HepG2 (cell line): Measurements from ENCODE around the gene FCER1A. TPM values are rescaled to one million over a fixed set of nuclear protein-coding genes. Genes with fewer than 3 reads are reported as not detected.

Experiments used
- ATAC-seq: fragments of 200-7000 bp; cut with Tn5 transposase; 3 replicates; pipeline ENCODE4 v1.9.1; 2020; ENCODE audit warnings: mild to moderate bottlenecking, moderate library complexity
- BruUV-seq: library from RNA; stranded (reverse); fragments of 400-500 nt; replicated peaks from 2 replicates; lab custom pipeline; 2021; lab: Mats Ljungman, UMichigan
- CTCF ChIA-PET: fragments of 300-600 bp; formaldehyde crosslinking; extraction: SDS; loops from one replicate; lab custom pipeline; 2021; ENCODE audit warnings: low total read pairs, inconsistent platforms, low intra/inter-chr PET ratio; lab: Yijun Ruan, JAX
- POLR2A ChIA-PET: fragments of 350-600 bp; sonication (Branson Sonifier 250); formaldehyde crosslinking; loops from one replicate; lab custom pipeline; 2020; ENCODE audit warnings: antibody characterized with exemption, inconsistent platforms; lab: Yijun Ruan, JAX
- DNase-seq: peaks from one replicate; pipeline ENCODE4 v3.0.0-alpha.2; 2015; ENCODE audit warnings: low spot score
- FAIRE-seq: peaks from 3 replicates; lab custom pipeline; 2011; peaks lifted over from hg19 to GRCh38; lab: Jason Lieb, UNC
- H2AFZ ChIP-seq: one replicate; pipeline ENCODE4 v1.6.1; 2011; ENCODE audit warnings: low read length, inconsistent platforms
- H3K27ac ChIP-seq: fragments of 300-600 bp; 3 replicates; pipeline ENCODE4 v1.8.0; 2011; ENCODE audit warnings: mixed run types, mild to moderate bottlenecking, mixed read lengths, low read length, inconsistent platforms; ENCODE audit not compliant: insufficient read depth; ENCODE audit errors: extremely low read length
- H3K27me3 ChIP-seq, 2 experiments: fragments of 200-600 bp in 1 of 2; 2 replicates in 1 of 2; 3 replicates in 1 of 2; pipeline versions ENCODE4 v1.6.0 to v1.8.0; 2011; ENCODE audit warnings: low read length in 2 of 2, mild to moderate bottlenecking in 2 of 2, moderate library complexity in 2 of 2, inconsistent platforms in 1 of 2; ENCODE audit not compliant: insufficient read depth in 2 of 2, control insufficient read depth in 1 of 2
- H3K36me3 ChIP-seq, 2 experiments: fragments of 200-600 bp in 1 of 2; replicated peaks in 1 of 2; 2 replicates in 1 of 2; 3 replicates in 1 of 2; pipeline versions ENCODE4 v1.5.1 to v1.8.0; 2011; ENCODE audit warnings: low read length in 2 of 2, inconsistent platforms in 1 of 2; ENCODE audit not compliant: insufficient read depth in 2 of 2, control insufficient read depth in 1 of 2
- H3K4me1 ChIP-seq: 2 replicates; pipeline ENCODE4 v1.5.1; 2012; ENCODE audit warnings: low read length, inconsistent platforms; ENCODE audit not compliant: insufficient read depth
- H3K4me2 ChIP-seq: 2 replicates; pipeline ENCODE4 v1.6.0; 2011; ENCODE audit warnings: low read depth, low read length, inconsistent platforms
- H3K4me3 ChIP-seq, 3 experiments: fragments of 200-600 bp in 1 of 3; sonication (generic), shearing (Covaris generic) in 1 of 3; replicated peaks in 1 of 3; 2 replicates each; pipeline ENCODE4 v1.5.1; 2011 to 2016; ENCODE audit warnings: low read length in 3 of 3, inconsistent platforms in 2 of 3, low read depth in 2 of 3, mild to moderate bottlenecking in 2 of 3, control low read depth in 1 of 3, mixed read lengths in 1 of 3; ENCODE audit not compliant: insufficient read depth in 1 of 3
- H3K79me2 ChIP-seq: one replicate; pipeline ENCODE4 v1.6.1; 2011; ENCODE audit warnings: low read length, inconsistent platforms; ENCODE audit not compliant: insufficient read depth
- H3K9ac ChIP-seq: 2 replicates; pipeline ENCODE4 v1.6.0; 2011; ENCODE audit warnings: mild to moderate bottlenecking, low read depth, low read length, inconsistent platforms; ENCODE audit not compliant: insufficient read depth
- H3K9me3 ChIP-seq: 2 replicates; pipeline ENCODE4 v1.5.1; 2012; ENCODE audit warnings: mild to moderate bottlenecking, low read length
- H4K20me1 ChIP-seq: 2 replicates; pipeline ENCODE4 v1.6.0; 2011; ENCODE audit warnings: inconsistent platforms, mild to moderate bottlenecking, low read length, moderate library complexity; ENCODE audit not compliant: insufficient read depth
- KLF12 ChIP-seq: sonication (generic); formaldehyde crosslinking; IDR thresholded peaks from 2 replicates; pipeline ENCODE4 v1.4.0; 2020; ENCODE audit warnings: missing genetic modification reagents, borderline replicate concordance
- PHF8 ChIP-seq: sonication (generic); formaldehyde crosslinking; IDR thresholded peaks from 2 replicates; pipeline ENCODE4 v1.5.0; 2020; ENCODE audit warnings: missing genetic modification reagents
- POLR2AphosphoS2 ChIP-seq: IDR thresholded peaks from 2 replicates; pipeline ENCODE4 v1.6.1; 2011; ENCODE audit warnings: low read depth, low read length, improper control_type of control experiment
- TAF15 ChIP-seq: fragments of 200-400 bp; formaldehyde crosslinking; IDR thresholded peaks from one replicate; pipeline ENCODE4 v1.6.1; 2018; ENCODE audit warnings: mild to moderate bottlenecking, low read depth, low read length; ENCODE audit not compliant: poor library complexity, severe bottlenecking
- ZNF274 ChIP-seq: sonication (generic); formaldehyde crosslinking; IDR thresholded peaks from 2 replicates; pipeline ENCODE4 v1.5.1; 2020; ENCODE audit warnings: mild to moderate bottlenecking, missing genetic modification reagents
- in situ Hi-C: cut with HindIII; loops from 2 replicates; pipeline ENCODE4 v1.10.0; 2017; ENCODE audit warnings: low pct_unique_long_range_greater_than_20kb; ENCODE audit not compliant: extremely low pct_ligation_motif_present
- intact Hi-C: fragments of 100-400 bp; cut with micrococcal nuclease; formaldehyde crosslinking; loops from one replicate; pipeline ENCODE4 v1.10.0; 2022; ENCODE audit not compliant: unreplicated experiment
- polyA plus RNA-seq, 8 experiments: library from polyadenylated mRNA; depleted of rRNA in 3 of 8; stranded (reverse) in 7 of 8; unstranded in 1 of 8; fragments of >200 nt; fragmentation: Illumina TruSeq in 4 of 8; extraction: Trizol in 4 of 8; gene quantifications; 2 replicates each; pipeline versions ENCODE4 v1.2.1 to v1.2.3, GENCODE V29; 2011 to 2016; ENCODE audit warnings: low read depth in 4 of 8, missing spikeins in 1 of 8, mixed read lengths in 1 of 8; ENCODE audit not compliant: insufficient read depth in 1 of 8
- total RNA-seq, 5 experiments: library from RNA; depleted of rRNA; stranded (reverse); fragments of >200 nt; fragmentation: Illumina TruSeq; extraction: Trizol; gene quantifications; 2 replicates each; pipeline ENCODE4 v1.2.3, GENCODE V29; 2016; ENCODE audit warnings: low read depth in 1 of 5
- TF ChIP-seq, protein P1 (sequence below): IDR thresholded peaks from 2 replicates; pipeline ENCODE4 v1.6.1; 2016; ENCODE audit warnings: mild to moderate bottlenecking
- TF ChIP-seq, protein P2 (sequence below): IDR thresholded peaks from 2 replicates; pipeline ENCODE4 v1.6.1; 2016; ENCODE audit warnings: missing biosample characterization, missing genetic modification reagents, low read depth

Gene FCER1A
- total and polyA plus RNA-seq, 2 of the 13 experiments (the other 11 are each of a cell fraction or from before 2014, with no cell fraction given) = not detected

DNA sequence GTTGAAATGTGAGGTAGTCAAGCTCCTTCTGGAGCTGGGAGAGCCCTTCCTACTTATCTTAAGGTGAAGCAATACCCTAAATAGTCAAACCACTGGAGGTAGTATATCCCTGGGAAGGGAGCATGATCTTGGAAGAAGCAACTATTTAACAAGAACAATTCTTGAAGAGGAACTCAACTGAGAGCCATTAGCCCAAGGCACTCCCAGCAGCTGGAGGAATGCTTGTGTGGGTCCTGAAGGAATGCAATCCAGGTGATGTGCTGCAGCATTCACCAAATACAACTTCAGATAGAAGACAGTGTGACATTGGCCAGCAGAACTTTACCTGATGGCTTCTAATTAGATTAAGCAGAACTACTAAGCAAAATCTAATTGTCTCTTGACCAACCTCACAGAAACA lies 9.5 kb downstream of the FCER1A start (continued):
- TF ChIP-seq KLF12 (CRISPR knock-in tag) (no peak), ZNF274 (no peak), POLR2AphosphoS2 (no peak), PHF8 (CRISPR knock-in tag) (no peak), TAF15 (no peak)
- TF ChIP-seq, protein P1, sequence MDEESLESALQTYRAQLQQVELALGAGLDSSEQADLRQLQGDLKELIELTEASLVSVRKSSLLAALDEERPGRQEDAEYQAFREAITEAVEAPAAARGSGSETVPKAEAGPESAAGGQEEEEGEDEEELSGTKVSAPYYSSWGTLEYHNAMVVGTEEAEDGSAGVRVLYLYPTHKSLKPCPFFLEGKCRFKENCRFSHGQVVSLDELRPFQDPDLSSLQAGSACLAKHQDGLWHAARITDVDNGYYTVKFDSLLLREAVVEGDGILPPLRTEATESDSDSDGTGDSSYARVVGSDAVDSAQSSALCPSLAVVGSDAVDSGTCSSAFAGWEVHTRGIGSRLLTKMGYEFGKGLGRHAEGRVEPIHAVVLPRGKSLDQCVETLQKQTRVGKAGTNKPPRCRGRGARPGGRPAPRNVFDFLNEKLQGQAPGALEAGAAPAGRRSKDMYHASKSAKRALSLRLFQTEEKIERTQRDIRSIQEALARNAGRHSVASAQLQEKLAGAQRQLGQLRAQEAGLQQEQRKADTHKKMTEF = no peak

DNA sequence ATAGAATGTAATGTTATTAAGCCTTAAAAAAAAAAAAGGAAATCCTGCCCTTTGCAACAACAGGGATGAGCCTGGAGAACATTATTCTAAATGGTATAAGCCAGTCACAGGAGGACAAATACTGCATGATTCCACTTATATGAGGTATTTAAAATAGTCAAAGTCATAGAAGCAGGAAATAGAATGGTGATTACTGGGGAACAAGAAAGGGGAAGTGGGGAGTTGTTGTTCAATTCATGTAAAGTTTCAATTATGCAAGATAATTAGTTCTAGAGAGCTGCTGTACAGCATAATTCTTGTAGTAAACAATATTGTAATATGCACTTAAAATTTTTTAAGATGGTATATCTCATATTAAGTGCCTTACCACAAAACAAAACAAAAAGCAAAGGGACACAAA lies 13.2 kb downstream of the FCER1A start:
- DNase-seq = no peak
- H3K36me3 ChIP-seq = no peaks in the 10 kb centered on the region
- POLR2A ChIA-PET = no interaction called here
- TF ChIP-seq, protein P2, sequence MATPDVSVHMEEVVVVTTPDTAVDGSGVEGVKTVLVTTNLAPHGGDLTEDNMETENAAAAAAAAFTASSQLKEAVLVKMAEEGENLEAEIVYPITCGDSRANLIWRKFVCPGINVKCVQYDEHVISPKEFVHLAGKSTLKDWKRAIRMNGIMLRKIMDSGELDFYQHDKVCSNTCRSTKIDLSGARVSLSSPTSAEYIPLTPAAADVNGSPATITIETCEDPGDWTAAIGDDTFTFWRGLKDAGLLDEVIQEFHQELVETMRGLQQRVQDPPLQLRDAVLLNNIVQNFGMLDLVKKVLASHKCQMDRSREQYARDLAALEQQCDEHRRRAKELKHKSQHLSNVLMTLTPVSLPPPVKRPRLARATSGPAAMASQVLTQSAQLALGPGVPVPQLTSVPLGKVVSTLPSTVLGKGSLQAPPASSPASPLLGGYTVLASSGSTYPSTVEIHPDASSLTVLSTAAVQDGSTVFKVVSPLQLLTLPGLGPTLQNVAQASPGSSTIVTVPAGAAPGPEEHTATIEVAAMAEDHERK (CRISPR knock-in tag) = no peak
- TF ChIP-seq, all 625 proteins: peak for 0
- intact Hi-C loops = no loop called here
- H3K4me1 ChIP-seq = no peaks in the 10 kb centered on the region
- no peak overlapping the region for H3K4me2 ChIP-seq
- no TSS peak for BruUV-seq
- ATAC-seq (no peak), FAIRE-seq (no peak)
- no peaks in the 10 kb centered on the region for H4K20me1 ChIP-seq
- no peak overlapping the region for H3K27ac ChIP-seq
- no peaks in the 10 kb centered on the region for H3K79me2 ChIP-seq
- H3K4me3 ChIP-seq = no peak overlapping the region
- CTCF ChIA-PET = no interaction called here
- no peak overlapping the region for H2AFZ ChIP-seq
- H3K27me3 ChIP-seq = no peaks in the 10 kb centered on the region
- H3K9me3 ChIP-seq = no peaks in the 10 kb centered on the region; the same call in 1 of the 2 replicates
- no peak overlapping the region for H3K9ac ChIP-seq
- in situ Hi-C loops = no loop called here
